ENCODE results near the gene USP32. TPM values are rescaled to one million over a fixed set of nuclear protein-coding genes. Genes with fewer than 3 reads are reported as not detected.

Gene USP32
- total RNA-seq, 1 experiment from 2014 or later, result 32.3 TPM

- CTCF ChIA-PET, result no interaction called here
- no TSS peak for BruUV-seq (replicated peaks)
- H2AFZ ChIP-seq, result no peak overlapping the region
- no peak overlapping the region for H3K4me3 ChIP-seq
- H3K27ac ChIP-seq, result no peak overlapping the region
- intact Hi-C loops (cut with micrococcal nuclease; ENCODE audit: unreplicated experiment), result no loop called here
- no peaks in the 10 kb centered on the region for H3F3A ChIP-seq (ENCODE audit: insufficient read depth, low read depth)
- H3K27me3 ChIP-seq (ENCODE audit: insufficient read depth, low read depth), result no peaks in the 10 kb centered on the region
- H3K4me2 ChIP-seq, result no peak overlapping the region
- DNase-seq, result no peak
- no peaks in the 10 kb centered on the region for H3K79me2 ChIP-seq (ENCODE audit: low read depth)
- POLR2A ChIA-PET (ENCODE audit: unreplicated experiment), result no interaction called here
- peaks cover 14% of the 10 kb centered on the region for H3K36me3 ChIP-seq (ENCODE audit: low read depth)
- no peaks in the 10 kb centered on the region for H3K4me1 ChIP-seq (replicated peaks; ENCODE audit: insufficient read depth)
- H3K9me3 ChIP-seq (ENCODE audit: insufficient read depth, low read depth), result no peaks in the 10 kb centered on the region
- TF ChIP-seq CTCF (conservative IDR thresholded peaks at IDR 0.05) (no peak), EZH2 (IDR thresholded peaks at IDR 0.05; ENCODE audit: low read depth) (no peak)
- H4K20me1 ChIP-seq (ENCODE audit: insufficient read depth), result no peaks in the 10 kb centered on the region
- no peaks in the 10 kb centered on the region for H3K9me2 ChIP-seq (ENCODE audit: insufficient read depth)
These were observed 143.2 kb downstream of the USP32 start for GRCh38 chr17:60248618-60249289.

DNA sequence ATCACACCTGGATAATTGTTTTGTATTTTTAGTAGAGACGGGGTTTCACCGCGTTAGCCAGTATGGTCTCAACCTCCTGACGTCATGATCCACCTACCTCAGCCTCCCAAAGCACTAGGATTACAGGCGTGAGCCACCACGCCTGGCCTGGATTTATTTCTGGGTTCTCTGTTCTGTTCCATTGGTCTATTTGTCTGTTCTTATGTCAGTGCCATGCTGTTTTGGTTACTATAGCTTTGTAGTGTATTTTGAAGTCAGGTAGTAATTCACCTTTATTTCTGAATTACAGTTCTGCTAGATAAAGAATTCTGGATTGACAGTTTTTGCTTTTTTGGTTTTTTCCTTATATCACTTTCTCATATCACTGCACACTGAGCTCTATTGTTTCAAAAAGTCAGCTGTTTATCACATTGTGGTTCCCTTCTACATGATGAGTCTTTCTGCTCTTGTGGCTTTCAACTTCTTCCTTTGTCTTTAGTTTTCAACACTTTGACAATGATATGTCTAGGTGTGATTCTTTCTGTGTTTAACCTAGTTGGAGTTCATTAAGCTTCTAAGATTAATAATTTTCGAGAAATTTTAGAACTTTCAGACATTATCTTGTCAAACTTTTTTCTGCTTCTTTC, 144.0 kb downstream of the USP32 start:
- Histone ChIP-seq H3K79me2 (ENCODE audit: low read depth) (no peaks in the 10 kb centered on the region), H4K20me1 (ENCODE audit: insufficient read depth) (no peaks in the 10 kb centered on the region), H3K4me1 (replicated peaks; ENCODE audit: insufficient read depth) (no peaks in the 10 kb centered on the region), H3K9me3 (ENCODE audit: insufficient read depth, low read depth) (no peaks in the 10 kb centered on the region), H3K4me2 (no peak overlapping the region), H3F3A (ENCODE audit: insufficient read depth, low read depth) (peaks cover 4% of the 10 kb centered on the region; the same call in 1 of the 2 replicates), H2AFZ (no peak overlapping the region), H3K4me3 (no peak overlapping the region), H3K27ac (no peak overlapping the region), H3K9me2 (ENCODE audit: insufficient read depth) (no peaks in the 10 kb centered on the region), H3K27me3 (ENCODE audit: insufficient read depth, low read depth) (no peaks in the 10 kb centered on the region), H3K36me3 (ENCODE audit: low read depth) (peaks cover 14% of the 10 kb centered on the region)
- intact Hi-C loops (cut with micrococcal nuclease; ENCODE audit: unreplicated experiment), result no loop called here
- POLR2A ChIA-PET (ENCODE audit: unreplicated experiment), result no interaction called here
- BruUV-seq (replicated peaks), result no TSS peak
- no peak for TF ChIP-seq CTCF (conservative IDR thresholded peaks at IDR 0.05)
- no peak for TF ChIP-seq EZH2 (IDR thresholded peaks at IDR 0.05; ENCODE audit: low read depth)
- no peak for DNase-seq
- CTCF ChIA-PET, result no interaction called here

DNA sequence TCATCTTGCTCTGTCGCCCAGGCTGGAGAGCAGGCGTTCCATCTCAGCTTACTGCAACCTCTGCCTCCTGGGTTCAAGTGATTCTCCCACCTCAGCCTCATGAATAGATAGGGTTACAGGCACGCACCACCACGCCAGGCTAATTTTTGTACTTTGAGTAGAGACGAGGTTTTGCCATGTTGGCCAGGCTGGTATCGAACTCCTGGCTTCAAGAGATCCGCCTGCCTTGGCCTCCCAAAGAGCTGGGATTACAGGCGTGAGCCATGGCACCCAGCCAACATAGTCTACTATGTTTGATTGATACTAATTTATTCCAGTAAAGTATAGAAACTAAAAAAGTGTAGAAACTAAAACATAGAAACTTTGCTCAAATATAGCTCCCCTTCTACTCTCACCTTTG, 147.3 kb downstream of the USP32 start:
- ChIA-PET POLR2A (ENCODE audit: unreplicated experiment) (no interaction called here), CTCF (no interaction called here)
- H3K9me2 ChIP-seq (ENCODE audit: insufficient read depth), result no peaks in the 10 kb centered on the region
- DNase-seq, result no peak
- no peak overlapping the region for H3K4me2 ChIP-seq
- H2AFZ ChIP-seq, result no peak overlapping the region
- no peak overlapping the region for H3K4me3 ChIP-seq
- H3K27me3 ChIP-seq (ENCODE audit: insufficient read depth, low read depth), result no peaks in the 10 kb centered on the region
- no peaks in the 10 kb centered on the region for H3K79me2 ChIP-seq (ENCODE audit: low read depth)
- peaks cover 4% of the 10 kb centered on the region; the same call in 1 of the 2 replicates for H3F3A ChIP-seq (ENCODE audit: insufficient read depth, low read depth)
- no peak for TF ChIP-seq EZH2 (IDR thresholded peaks at IDR 0.05; ENCODE audit: low read depth)
- TF ChIP-seq CTCF (conservative IDR thresholded peaks at IDR 0.05), result no peak
- no peaks in the 10 kb centered on the region for H3K4me1 ChIP-seq (replicated peaks; ENCODE audit: insufficient read depth)
- BruUV-seq (replicated peaks), result no TSS peak
- no peaks in the 10 kb centered on the region for H3K9me3 ChIP-seq (ENCODE audit: insufficient read depth, low read depth)
- intact Hi-C loops (cut with micrococcal nuclease; ENCODE audit: unreplicated experiment), result no loop called here
- H3K27ac ChIP-seq, result no peak overlapping the region
- H3K36me3 ChIP-seq (ENCODE audit: low read depth), result peaks cover 10% of the 10 kb centered on the region; the same call in 1 of the 2 replicates
- H4K20me1 ChIP-seq (ENCODE audit: insufficient read depth), result no peaks in the 10 kb centered on the region
